Activated naive CD4-positive, alpha-beta T cell treated with anti-CD3 and anti-CD28 coated beads, Interleukin-2, amount 50 U/mL, for 16 hours (primary cell): ENCODE data around the gene C9orf43.
"Not testable (repeated sequence)": the region's sequence is repeated elsewhere in the genome, so short reads cannot be mapped to it uniquely, and the experiment has no call there.

Experiments used
- DNase-seq: peaks from one replicate; pipeline ENCODE4 v3.0.0-alpha.2; 2020

Gene C9orf43

GRCh38 chr9:113421726-113422125 is 11.2 kb downstream of the C9orf43 start:
- no peak for DNase-seq

- no peak for DNase-seq
Observed at GRCh38 chr9:113425072-113425471, 14.5 kb downstream of the C9orf43 start.

- DNase-seq: no peak
Observed at GRCh38 chr9:113426701-113427100, 16.2 kb downstream of the C9orf43 start.

GRCh38 chr9:113427629-113428028 is 17.1 kb downstream of the C9orf43 start:
- no peak for DNase-seq

- no peak for DNase-seq
Observed at GRCh38 chr9:113428062-113428615, 17.6 kb downstream of the C9orf43 start.

- no peak for DNase-seq
Observed at GRCh38 chr9:113431191-113431590, 20.6 kb downstream of the C9orf43 start.

- DNase-seq: no peak
Observed at GRCh38 chr9:113436728-113437515, 26.4 kb downstream of the C9orf43 start.

GRCh38 chr9:113437716-113438115 is 27.2 kb downstream of the C9orf43 start:
- not testable (repeated sequence) for DNase-seq

- DNase-seq: no peak
Observed at GRCh38 chr9:113444736-113445135, 34.2 kb downstream of the C9orf43 start.

- no peak for DNase-seq
Observed at GRCh38 chr9:113446323-113446740, 35.8 kb downstream of the C9orf43 start.

GRCh38 chr9:113449376-113449775 is 38.8 kb downstream of the C9orf43 start:
- no peak for DNase-seq

GRCh38 chr9:113452113-113452605 is 41.6 kb downstream of the C9orf43 start:
- no peak for DNase-seq

- no peak for DNase-seq
Observed at GRCh38 chr9:113454914-113455761, 44.6 kb downstream of the C9orf43 start.

GRCh38 chr9:113456235-113456634 is 45.7 kb downstream of the C9orf43 start:
- no peak for DNase-seq

GRCh38 chr9:113461285-113461684 is 50.7 kb downstream of the C9orf43 start:
- DNase-seq: no peak

GRCh38 chr9:113461943-113462342 is 51.4 kb downstream of the C9orf43 start:
- no peak for DNase-seq

GRCh38 chr9:113462781-113463286 is 52.3 kb downstream of the C9orf43 start:
- DNase-seq: no peak

- no peak for DNase-seq
Observed at GRCh38 chr9:113463418-113464285, 53.1 kb downstream of the C9orf43 start, which contains the start of gene RGS3. Gene RGS3 (plus strand): TSS chr9:113463727. CDS start chr9:113463803, 76 bp downstream.

GRCh38 chr9:113464286-113464660 is 53.7 kb downstream of the C9orf43 start:
- no peak for DNase-seq

- no peak for DNase-seq
Observed at GRCh38 chr9:113465599-113466140, 55.1 kb downstream of the C9orf43 start.

- no peak for DNase-seq
Observed at GRCh38 chr9:113467183-113467582, 56.6 kb downstream of the C9orf43 start.
